NCI-H128 (cell line): ENCODE data around the gene PYGM.
"Not testable (repeated sequence)": the region's sequence is repeated elsewhere in the genome, so short reads cannot be mapped to it uniquely, and the experiment has no call there.

Experiments
- DNase-seq: peaks from one replicate; lab custom pipeline; 2025; ENCODE audit not compliant: unreplicated experiment; lab: John Stamatoyannopoulos, UW

PYGM gene

GRCh38 chr11:64718780-64719124, 41.0 kb downstream of the PYGM start:
- DNase-seq: no peak

DNA sequence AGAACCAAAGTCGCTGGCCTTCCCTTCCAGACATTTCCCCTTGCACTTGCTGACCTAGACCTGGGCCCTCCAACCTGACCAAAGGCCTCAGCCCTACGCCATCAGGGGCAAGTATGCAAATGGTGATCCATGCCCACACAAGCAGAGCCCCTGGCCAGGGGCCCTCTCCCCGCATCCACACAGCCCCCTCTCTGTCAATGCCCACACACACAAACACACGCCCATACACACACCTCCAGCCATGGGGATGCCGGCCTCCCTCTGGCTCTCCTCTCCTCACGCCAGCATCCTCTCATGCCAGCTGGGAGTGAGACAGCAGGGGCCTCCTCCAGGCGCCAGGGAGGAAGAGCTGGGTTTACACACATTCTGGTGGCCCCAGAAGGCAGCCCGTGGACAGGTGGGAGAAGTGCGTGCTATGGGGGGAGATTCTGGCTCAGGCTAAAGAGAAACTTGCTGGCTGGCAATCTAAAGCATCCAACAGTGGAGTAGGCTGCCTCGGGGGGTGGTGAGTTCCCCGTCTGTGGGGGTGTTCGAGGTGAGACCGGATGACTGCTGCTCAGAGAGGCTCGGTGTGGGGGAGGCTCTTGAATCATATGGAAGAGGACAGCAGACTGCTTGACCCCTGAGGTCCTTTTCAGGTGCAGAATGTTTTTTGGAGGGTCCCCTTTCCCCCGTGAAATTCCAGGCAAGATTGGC, 41.5 kb downstream of the PYGM start:
- no peak for DNase-seq

- DNase-seq: no peak
Observed at GRCh38 chr11:64717268-64717578, 42.6 kb downstream of the PYGM start.

GRCh38 chr11:64716473-64717267, 43.1 kb downstream of the PYGM start:
- no peak for DNase-seq

DNA sequence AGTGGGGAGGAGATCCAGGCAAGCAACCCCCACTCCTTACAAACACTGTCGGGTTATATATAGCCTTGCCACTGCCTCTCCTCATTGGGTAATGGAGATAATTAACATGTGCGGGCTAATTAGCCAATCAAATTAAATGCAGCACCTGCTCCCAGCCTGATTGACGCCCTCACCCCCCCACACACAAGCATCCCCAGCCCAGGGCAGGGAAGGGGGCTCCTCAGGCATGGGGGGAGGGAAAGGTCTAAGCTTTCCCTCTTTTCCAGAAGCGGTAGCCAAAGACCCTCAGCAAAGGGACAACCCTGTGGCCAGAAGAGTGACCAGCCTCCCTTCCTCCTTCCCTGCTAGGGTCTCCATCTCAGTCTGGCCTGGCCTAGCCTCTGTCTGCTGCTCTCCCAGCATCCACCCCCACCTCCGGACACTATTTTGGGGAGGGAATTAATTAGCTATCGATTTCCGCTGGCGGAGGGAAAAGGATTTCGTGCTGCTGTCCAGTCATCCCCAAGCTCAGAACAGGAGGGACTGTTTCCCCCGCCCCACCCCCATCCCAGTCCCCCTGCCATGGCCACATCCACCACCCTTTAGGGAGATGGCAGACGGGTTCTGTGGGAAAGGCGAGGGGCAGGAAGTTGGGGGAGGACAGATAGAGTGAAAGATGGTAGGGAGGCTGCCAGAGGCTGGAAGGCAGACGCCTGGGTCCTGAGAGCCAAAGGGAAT, 43.9 kb downstream of the PYGM start:
- no peak for DNase-seq

DNA sequence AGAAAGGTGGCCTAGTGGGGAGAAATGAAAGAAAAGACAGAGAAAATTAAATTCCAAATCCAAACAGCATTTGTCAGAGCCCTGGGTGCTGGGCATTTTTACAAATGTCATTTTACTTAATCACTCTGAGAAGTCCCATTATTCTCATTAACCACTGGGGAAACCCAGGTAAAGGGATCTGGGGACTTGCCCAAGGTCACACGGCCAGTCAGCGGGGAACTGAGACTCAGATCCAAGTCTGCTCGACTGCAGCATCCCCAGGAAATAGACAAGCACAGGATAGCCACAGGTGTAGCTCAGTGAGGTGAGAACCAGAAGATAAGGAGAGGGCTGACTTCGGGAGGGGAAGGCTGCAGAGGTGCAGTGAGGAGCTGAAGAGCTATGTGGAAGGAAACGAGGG, 44.7 kb downstream of the PYGM start:
- no peak for DNase-seq

DNA sequence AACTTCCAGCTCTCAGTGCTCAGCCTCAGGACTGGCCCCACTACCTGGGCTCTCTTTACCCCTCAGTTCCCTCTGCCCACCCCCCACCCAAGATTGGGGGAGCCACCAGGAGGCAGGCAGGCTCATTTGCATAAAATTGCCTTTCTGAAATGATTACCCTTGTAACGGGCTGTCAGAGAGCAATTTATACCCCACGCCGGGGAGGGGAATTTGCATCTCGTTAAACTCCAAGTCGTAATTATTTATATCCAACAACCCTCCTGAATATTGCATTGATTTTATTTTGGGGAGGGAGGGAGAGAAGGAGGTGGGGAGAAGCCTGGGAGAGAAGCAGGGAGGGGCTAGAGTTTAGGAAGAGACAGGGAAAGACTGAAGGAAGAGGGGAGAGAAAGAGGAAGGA, 45.1 kb downstream of the PYGM start:
- DNase-seq: no peak

- no peak for DNase-seq
Observed at GRCh38 chr11:64713781-64714363, 45.9 kb downstream of the PYGM start.

GRCh38 chr11:64713016-64713707, 46.6 kb downstream of the PYGM start:
- peak; percentile 19 for DNase-seq

GRCh38 chr11:64712430-64713015, 47.3 kb downstream of the PYGM start:
- no peak for DNase-seq

- no peak for DNase-seq
Observed at GRCh38 chr11:64711956-64712362, 47.8 kb downstream of the PYGM start.

- no peak for DNase-seq
Observed at GRCh38 chr11:64711138-64711955, 48.4 kb downstream of the PYGM start.

GRCh38 chr11:64710418-64711137, 49.2 kb downstream of the PYGM start:
- DNase-seq: no peak

GRCh38 chr11:64705501-64705900, 54.3 kb downstream of the PYGM start:
- no peak for DNase-seq

- no peak for DNase-seq
Observed at GRCh38 chr11:64703048-64703447, 56.7 kb downstream of the PYGM start.

- not testable (repeated sequence) for DNase-seq
Observed at GRCh38 chr11:64701956-64702355, 57.8 kb downstream of the PYGM start.

- DNase-seq: no peak
Observed at GRCh38 chr11:64698427-64698826, 61.3 kb downstream of the PYGM start.

DNA sequence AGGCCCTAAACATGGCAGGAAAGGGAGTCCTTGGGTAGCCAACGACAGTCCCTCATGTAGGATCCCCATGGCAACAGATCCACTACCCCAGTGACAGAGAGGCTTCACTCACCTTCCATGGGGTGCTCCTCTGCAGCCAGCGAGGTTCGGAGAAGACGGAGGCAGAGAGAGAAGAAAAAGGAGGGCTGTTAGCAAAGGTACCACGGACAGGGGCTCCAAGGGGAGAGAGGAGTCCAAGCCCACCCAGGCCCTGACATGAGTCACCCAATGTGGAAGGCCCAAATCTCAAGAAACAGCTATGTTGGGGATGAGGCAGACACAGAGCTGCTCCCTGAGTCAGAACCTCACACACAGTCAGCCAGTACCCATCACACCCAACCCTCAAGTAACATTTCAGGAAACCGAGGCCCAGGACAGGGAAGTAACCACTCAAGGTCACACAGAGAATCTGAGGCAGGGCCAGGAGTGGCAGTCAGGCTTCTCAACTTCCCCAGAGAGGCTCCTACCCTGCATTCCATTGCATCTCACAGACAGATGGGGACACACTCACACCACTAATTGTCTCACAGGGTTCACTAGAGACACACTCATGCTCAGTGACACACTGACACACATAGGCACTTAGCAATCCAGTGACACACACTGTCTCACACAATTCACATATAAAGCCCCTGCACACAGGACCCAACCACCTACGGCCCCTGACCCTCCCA, 62.0 kb downstream of the PYGM start:
- DNase-seq: no peak
